K562 (cell line): ENCODE data around the gene DBT. TPM values are rescaled to one million over a fixed set of nuclear protein-coding genes. Genes with fewer than 3 reads are reported as not detected.
A peak's percentile ranks its signal among the peaks of the same experiment; 100 is the strongest.

Source experiments
- ATAC-seq: fragments of 200-7000 bp; cut with Tn5 transposase; 3 replicates; pipeline ENCODE4 v1.9.1; 2020; ENCODE audit warnings: moderate library complexity
- BruUV-seq: library from RNA; stranded (reverse); fragments of 400-500 nt; replicated peaks from 2 replicates; lab custom pipeline; 2021; lab: Mats Ljungman, UMichigan
- CTCF ChIA-PET: fragments of 300-600 bp; formaldehyde crosslinking; extraction: SDS; loops from one replicate; lab custom pipeline; 2021; ENCODE audit warnings: low intra/inter-chr PET ratio; lab: Yijun Ruan, JAX
- POLR2A ChIA-PET: fragments of 300-600, 350-650 bp; sonication (Branson Sonifier 250); formaldehyde crosslinking; extraction: SDS; loops from one replicate; lab custom pipeline; 2021; ENCODE audit warnings: antibody characterized with exemption, inconsistent platforms; lab: Yijun Ruan, JAX
- DNase-seq, 4 experiments: peaks; one replicate each; pipeline versions ENCODE4 v3.0.0 to v3.0.0-alpha.2; 2011 to 2018; ENCODE audit warnings: low spot score in 3 of 4, mixed read lengths in 3 of 4; ENCODE audit errors: extremely low read depth in 1 of 4
- FAIRE-seq: peaks from 2 replicates; lab custom pipeline; 2011; peaks lifted over from hg19 to GRCh38; lab: Jason Lieb, UNC
- H2AFZ ChIP-seq: 2 replicates; pipeline ENCODE4 v1.6.0; 2011; ENCODE audit warnings: low read depth, low read length, control low read depth, inconsistent platforms
- H3K27ac ChIP-seq: fragments of 200-600 bp; 3 replicates; pipeline ENCODE4 v1.8.0; 2011; ENCODE audit warnings: low read depth, mild to moderate bottlenecking, control low read depth, inconsistent platforms, low read length, moderate library complexity, mixed read lengths; ENCODE audit errors: extremely low read depth
- H3K27me3 ChIP-seq, 2 experiments: fragments of 300-600 bp in 1 of 2; 2 replicates in 1 of 2; 3 replicates in 1 of 2; pipeline versions ENCODE4 v1.6.0 to v1.8.0; 2011; ENCODE audit warnings: inconsistent platforms in 2 of 2, low read length in 2 of 2, mild to moderate bottlenecking in 1 of 2, mixed read lengths in 1 of 2, moderate library complexity in 1 of 2; ENCODE audit not compliant: control insufficient read depth in 2 of 2, insufficient read depth in 2 of 2
- H3K36me3 ChIP-seq: fragments of 300-600 bp; 3 replicates; pipeline ENCODE4 v1.8.0; 2011; ENCODE audit warnings: mild to moderate bottlenecking, low read length, inconsistent platforms; ENCODE audit not compliant: control insufficient read depth, insufficient read depth
- H3K4me1 ChIP-seq, 2 experiments: fragments of 200-600 bp in 1 of 2; replicated peaks in 1 of 2; 2 replicates in 1 of 2; 3 replicates in 1 of 2; pipeline versions ENCODE4 v1.5.1 to v1.8.0; 2011; ENCODE audit warnings: inconsistent platforms in 2 of 2, low read length in 2 of 2, mild to moderate bottlenecking in 1 of 2, mixed read lengths in 1 of 2, moderate library complexity in 1 of 2; ENCODE audit not compliant: control insufficient read depth in 2 of 2, insufficient read depth in 2 of 2
- H3K4me2 ChIP-seq: 2 replicates; pipeline ENCODE4 v1.6.1; 2011; ENCODE audit warnings: low read length, control low read depth, inconsistent platforms, mixed read lengths; ENCODE audit not compliant: insufficient read depth
- H3K4me3 ChIP-seq: fragments of 200-600 bp; sonication (generic), shearing (Covaris generic); 2 replicates; pipeline ENCODE4 v1.5.1; 2016; ENCODE audit warnings: control low read depth, inconsistent platforms
- H3K79me2 ChIP-seq: fragments of 200-600 bp; 3 replicates; pipeline ENCODE4 v1.8.0; 2011; ENCODE audit warnings: low read length, inconsistent platforms; ENCODE audit not compliant: control insufficient read depth, insufficient read depth
- H3K9ac ChIP-seq, 2 experiments: 2 replicates each; pipeline versions ENCODE4 v1.6.0 to v1.6.1; 2011; ENCODE audit warnings: low read depth in 2 of 2, low read length in 2 of 2, control low read depth in 1 of 2, inconsistent platforms in 1 of 2, mild to moderate bottlenecking in 1 of 2, mixed read lengths in 1 of 2; ENCODE audit not compliant: insufficient read depth in 1 of 2
- H3K9me1 ChIP-seq: one replicate; pipeline ENCODE4 v1.6.0; 2011; ENCODE audit warnings: inconsistent platforms, mild to moderate bottlenecking, low read length, moderate library complexity; ENCODE audit not compliant: control insufficient read depth, insufficient read depth
- H3K9me3 ChIP-seq: replicated peaks from 2 replicates; pipeline ENCODE4 v1.5.1; 2011; ENCODE audit warnings: low read depth, low read length, inconsistent platforms; ENCODE audit not compliant: control insufficient read depth, insufficient read depth
- H4K20me1 ChIP-seq: replicated peaks from 2 replicates; pipeline ENCODE4 v1.6.1; 2011; ENCODE audit warnings: low read length, inconsistent platforms, mixed read lengths; ENCODE audit not compliant: control insufficient read depth, insufficient read depth
- ATF1 ChIP-seq, 2 experiments: fragments of 450-650 bp in 1 of 2; IDR thresholded peaks; 2 replicates each; pipeline ENCODE4 v1.6.1; 2016; ENCODE audit warnings: missing compliant biosample characterization in 1 of 2, missing genetic modification characterization in 1 of 2
- ATF7 ChIP-seq: fragments of 450-650 bp; IDR thresholded peaks from 2 replicates; pipeline ENCODE4 v1.7.1; 2014; ENCODE audit warnings: mild to moderate bottlenecking, moderate library complexity
- CHD4 ChIP-seq: fragments of 200-600 bp; sonication (generic); IDR thresholded peaks from 3 replicates; pipeline ENCODE4 v1.6.1; 2012; ENCODE audit warnings: low read depth, mild to moderate bottlenecking, mixed read lengths, low read length, inconsistent platforms; ENCODE audit not compliant: insufficient read depth, insufficient replicate concordance, poor library complexity, severe bottlenecking
- CTCF ChIP-seq, 3 experiments: IDR thresholded peaks in 2 of 3; conservative IDR thresholded peaks in 1 of 3; 2 replicates each; pipeline ENCODE4 v1.5.1; 2011 to 2012; ENCODE audit warnings: low read length in 3 of 3, mild to moderate bottlenecking in 3 of 3, control low read depth in 2 of 3, improper control_type of control experiment in 1 of 3, inconsistent platforms in 1 of 3, low read depth in 1 of 3, mixed read lengths in 1 of 3, moderate library complexity in 1 of 3; ENCODE audit not compliant: insufficient read depth in 2 of 3
- ELF2 ChIP-seq: fragments of 250-450 bp; sonication (Bioruptor Pico); IDR thresholded peaks from 2 replicates; pipeline ENCODE4 v1.5.0; 2021; ENCODE audit warnings: mild to moderate bottlenecking
- FOXM1 ChIP-seq, 2 experiments: fragments of 450-650 bp in 1 of 2; sonication (generic) in 1 of 2; formaldehyde crosslinking in 1 of 2; IDR thresholded peaks; 2 replicates each; pipeline versions ENCODE4 v1.6.1 to v1.9.0; 2017 to 2022; ENCODE audit warnings: low read depth in 2 of 2, mild to moderate bottlenecking in 2 of 2, missing genetic modification reagents in 1 of 2, moderate library complexity in 1 of 2
- GTF2F1 ChIP-seq: IDR thresholded peaks from 2 replicates; pipeline ENCODE4 v1.6.1; 2011; ENCODE audit warnings: low read depth, low read length, improper control_type of control experiment
- MAFK ChIP-seq: IDR thresholded peaks from 2 replicates; pipeline ENCODE4 v1.6.1; 2011; ENCODE audit warnings: low read length, improper control_type of control experiment
- MBD2 ChIP-seq: sonication (generic); IDR thresholded peaks from 2 replicates; pipeline ENCODE4 v1.6.1; 2016; ENCODE audit warnings: low read depth, borderline replicate concordance
- RBM22 ChIP-seq: fragments of 200-400 bp; formaldehyde crosslinking; IDR thresholded peaks from 2 replicates; pipeline ENCODE4 v1.6.1; 2018; ENCODE audit warnings: low read length, low read depth; ENCODE audit not compliant: poor library complexity, severe bottlenecking
- SUPT5H ChIP-seq: fragments of 450-650 bp; IDR thresholded peaks from 2 replicates; pipeline ENCODE4 v1.6.1; 2016
- TSC22D4 ChIP-seq: fragments of 450-650 bp; IDR thresholded peaks from 2 replicates; pipeline ENCODE4 v1.6.1; 2016; ENCODE audit warnings: missing genetic modification characterization, missing biosample characterization, control low read depth
- ZBTB33 ChIP-seq: sonication (generic); formaldehyde crosslinking; IDR thresholded peaks from 2 replicates; pipeline ENCODE4 v1.8.1; 2023; ENCODE audit warnings: mild to moderate bottlenecking, missing genetic modification reagents
- ZC3H4 ChIP-seq: sonication (generic); formaldehyde crosslinking; IDR thresholded peaks from 2 replicates; pipeline ENCODE4 v1.9.0; 2021; ENCODE audit warnings: missing genetic modification reagents, borderline replicate concordance
- ZFPM2 ChIP-seq: fragments of 250-450 bp; sonication (Bioruptor Pico); IDR thresholded peaks from 2 replicates; pipeline ENCODE4 v1.5.1; 2022; ENCODE audit warnings: mild to moderate bottlenecking
- WGBS: fragments of 100-300 bp; shearing (Covaris generic); methylation state at CpG from one replicate; pipeline ENCODE4 v1.1.6; 2016; ENCODE audit warnings: low coverage, mixed read lengths; ENCODE audit not compliant: insufficient coverage; ENCODE audit errors: missing lambda C conversion rate; 5-methylcytosine and 5-hydroxymethylcytosine counted together
- in situ Hi-C: fragments of 300-500 bp; cut with MboI; formaldehyde crosslinking; loops from 4 replicates; pipeline ENCODE4 v1.15.0; 2018; ENCODE audit warnings: inconsistent platforms, mixed read lengths
- intact Hi-C: fragments of 100-400 bp; cut with micrococcal nuclease; formaldehyde crosslinking; loops from 2 replicates; pipeline ENCODE4 v1.14.2; 2022
- polyA plus RNA-seq, 8 experiments: library from polyadenylated mRNA; depleted of rRNA in 4 of 8; stranded (reverse) in 5 of 8; unstranded in 3 of 8; fragments of >200 nt; fragmentation: Nextera tagmentation in 2 of 8; fragmentation: Illumina TruSeq in 1 of 8; extraction: Ambion mirVana in 2 of 8; extraction: Trizol in 1 of 8; gene quantifications; 2 replicates each; pipeline versions ENCODE4 v1.2.1 to v1.2.3, GENCODE V29; 2011 to 2014; ENCODE audit warnings: inconsistent platforms in 1 of 8, missing spikeins in 1 of 8
- total RNA-seq, 7 experiments: library from RNA; depleted of rRNA in 6 of 7; stranded (reverse); fragments of >200 nt in 6 of 7; fragmentation: Illumina TruSeq in 2 of 7; extraction: Trizol in 2 of 7; gene quantifications; 2 replicates each; pipeline versions ENCODE4 v1.2.1 to v1.2.3, GENCODE V29; 2011 to 2021; ENCODE audit warnings: low replicate concordance in 1 of 7

Gene DBT
- total and polyA plus RNA-seq, 9 of the 15 experiments (the other 6 are each of a cell fraction or from before 2014, with no cell fraction given), result 2.7 to 13.5 (median 7.3) TPM

- H3K9me3 ChIP-seq, result peaks cover 11% of the 10 kb centered on the region
- peaks cover 48% of the 10 kb centered on the region for H3K36me3 ChIP-seq
- in situ Hi-C loops (no loop called here), intact Hi-C loops (loop anchor here (2.0 to 10.0 kb wide), 4 partner anchors 15 to 221 kb away; partner anchors contain the start of genes CDC14A, SASS6 and TRMT13)
- peaks cover 48% of the 10 kb centered on the region for H3K79me2 ChIP-seq
- peaks cover 4 to 6% of the 10 kb centered on the region in 2 experiments; a peak in 3 of 5 replicates for H3K4me1 ChIP-seq
- ATAC-seq, result peak; percentile 98
- POLR2A ChIA-PET, result interaction anchor here (0.5 to 3.1 kb wide), 17 partner anchors 9 to 760 kb away, joined by 3 to 17 read pairs (median 3); partner anchors contain the start of genes CDC14A, DBT, DPH5 and SASS6
- WGBS, result under 1% methylated on average over 36 of the region's 53 CpGs
- FAIRE-seq, result no peak
- peak within 1 kb of the TSS; percentile 88 for H3K4me3 ChIP-seq
- H2AFZ ChIP-seq, result peak within 1 kb of the TSS; percentile 92
- peak within 1 kb of the TSS; percentile 89 to 90 for H3K9ac ChIP-seq
- H4K20me1 ChIP-seq, result no peaks in the 10 kb centered on the region
- peak within 1 kb of the TSS; percentile 92 for H3K4me2 ChIP-seq
- H3K9me1 ChIP-seq, result no peaks in the 10 kb centered on the region
- no TSS peak for BruUV-seq
- CTCF ChIA-PET, result no interaction called here
- peak; percentile 94 to 98 (median 96) for DNase-seq
- H3K27me3 ChIP-seq, result no peaks in the 10 kb centered on the region; a peak in 1 of 5 replicates
- peak within 1 kb of the TSS; percentile 87 for H3K27ac ChIP-seq
- TF ChIP-seq ZFPM2 (CRISPR knock-in tag) (0 out of 2 replicates have a peak, but pooled peaks have one; percentile 20), ELF2 (CRISPR knock-in tag) (0 out of 2 replicates have a peak, but pooled peaks have one; percentile 59), SUPT5H (peak; percentile 90), ATF1 (CRISPR knock-in tag; IDR thresholded peaks at IDR 0.05) (no peak), ATF1 (tag; IDR thresholded peaks at IDR 0.05) (0 out of 2 replicates have a peak, but pooled peaks have one; percentile 37), ZC3H4 (CRISPR knock-in tag) (no peak), RBM22 (peak; percentile 61), CHD4 (no peak), FOXM1 (IDR thresholded peaks at IDR 0.05; ENCODE audit: low read depth) (0 out of 2 replicates have a peak, but pooled peaks have one; percentile 14), FOXM1 (CRISPR knock-in tag; IDR thresholded peaks at IDR 0.05; ENCODE audit: low read depth) (no peak), TSC22D4 (no peak), GTF2F1 (0 out of 2 replicates have a peak, but pooled peaks have one; percentile 45), MAFK (peak; percentile 87), ZBTB33 (CRISPR knock-in tag) (peak; percentile 16; the same call in 1 of the 2 replicates), MBD2 (0 out of 2 replicates have a peak, but pooled peaks have one; percentile 23), CTCF (IDR thresholded peaks at IDR 0.05 in 2 of 3, conservative IDR thresholded peaks at IDR 0.05 in 1 of 3; ENCODE audit: insufficient read depth in 2 of 3, low read depth in 1 of 3, low read length in 3 of 3) (0 out of 6 replicates have a peak, but pooled peaks of 1 of the 3 experiments have one; percentile 2), ATF7 (peak; percentile 51)
Observed at GRCh38 chr1:100265931-100266740, 16.5 kb upstream of the DBT start, which contains the start of gene RTCA. Gene RTCA (plus strand): TSS chr1:100266216. CDS start chr1:100266376, 160 bp downstream.
